HG03460 (cell line): ENCODE measurements around the gene ASIP.
A peak's percentile ranks its signal among the peaks of the same experiment; 100 is the strongest.

Experiments
- ATAC-seq: cut with Tn5 transposase; IDR thresholded peaks from one replicate; pipeline ENCODE4 v1.9.1; 2021; ENCODE audit not compliant: unreplicated experiment

Gene ASIP

DNA sequence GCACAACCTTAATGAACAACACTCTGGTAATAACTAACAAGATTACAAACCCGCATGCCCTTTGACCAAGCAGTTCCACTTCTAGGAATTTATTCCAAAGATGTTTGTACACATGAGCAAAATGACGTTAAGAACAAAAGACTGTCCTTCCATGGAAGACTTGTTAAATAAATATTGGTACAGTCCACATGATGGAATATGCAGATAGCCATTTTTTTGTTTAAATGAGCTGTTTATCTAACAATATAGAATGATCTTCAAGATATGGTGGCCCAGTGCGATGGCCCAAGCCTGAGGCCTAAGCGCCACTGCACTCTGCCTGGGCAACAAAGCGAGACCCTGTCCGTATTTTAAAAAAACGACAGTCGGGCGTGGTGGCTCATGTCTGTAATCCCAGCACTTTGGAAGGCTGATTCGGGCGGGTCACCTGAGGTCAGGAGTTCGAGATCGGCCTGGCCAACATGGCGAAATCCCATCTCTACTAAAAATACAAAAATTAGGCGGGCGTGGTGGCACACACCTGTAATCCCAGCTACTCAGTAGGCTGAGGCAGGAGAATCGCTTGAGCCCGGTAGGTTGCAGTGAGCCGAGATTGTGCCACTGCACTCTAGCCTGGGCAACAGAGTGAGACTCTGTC, 69.4 kb downstream of the ASIP start:
- ATAC-seq, result no peak

DNA sequence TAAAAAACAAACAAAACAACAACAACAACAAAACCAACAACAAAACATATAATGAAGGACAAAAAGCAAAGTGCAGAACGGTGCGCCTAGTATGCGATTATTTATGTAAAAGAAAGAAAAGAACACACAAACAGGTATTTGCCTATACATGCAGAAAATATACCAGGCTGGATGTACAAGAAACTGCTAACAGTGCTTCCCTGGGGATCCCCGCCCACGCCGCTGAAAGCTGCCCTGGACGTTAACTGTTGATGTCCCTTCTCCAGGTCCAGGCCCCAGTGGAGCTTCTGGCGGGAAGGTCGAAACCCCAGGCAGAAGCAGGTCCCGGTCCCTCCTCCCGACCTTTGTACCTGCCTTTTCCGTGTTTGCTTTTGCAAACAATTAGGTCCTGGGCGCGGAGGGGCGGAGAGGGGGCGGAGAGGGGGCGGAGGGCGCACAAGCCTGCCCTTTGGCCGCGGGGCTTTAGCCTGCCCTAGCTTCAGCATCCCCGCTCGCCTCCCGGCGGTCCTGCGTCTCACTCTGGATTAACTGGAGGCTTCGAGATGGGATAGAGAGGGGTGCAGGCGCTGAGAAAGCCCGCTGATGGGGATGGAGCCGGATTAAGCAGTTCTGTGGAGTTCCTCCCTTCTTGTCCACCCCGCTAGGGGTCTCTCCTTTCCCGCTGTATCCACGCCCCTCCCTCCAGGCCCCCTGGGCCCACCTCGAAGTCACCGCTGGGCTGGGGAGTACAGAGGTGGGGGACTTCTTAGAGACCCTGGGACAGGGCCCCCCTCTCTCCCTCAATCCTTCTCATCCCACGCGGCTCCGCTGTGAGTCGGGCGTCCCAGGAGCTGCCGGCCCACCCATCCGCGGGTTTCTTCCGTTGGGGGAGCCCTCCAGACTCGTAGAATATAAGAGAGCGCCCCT, 70.1 kb downstream of the ASIP start:
- ATAC-seq, result no peak

DNA sequence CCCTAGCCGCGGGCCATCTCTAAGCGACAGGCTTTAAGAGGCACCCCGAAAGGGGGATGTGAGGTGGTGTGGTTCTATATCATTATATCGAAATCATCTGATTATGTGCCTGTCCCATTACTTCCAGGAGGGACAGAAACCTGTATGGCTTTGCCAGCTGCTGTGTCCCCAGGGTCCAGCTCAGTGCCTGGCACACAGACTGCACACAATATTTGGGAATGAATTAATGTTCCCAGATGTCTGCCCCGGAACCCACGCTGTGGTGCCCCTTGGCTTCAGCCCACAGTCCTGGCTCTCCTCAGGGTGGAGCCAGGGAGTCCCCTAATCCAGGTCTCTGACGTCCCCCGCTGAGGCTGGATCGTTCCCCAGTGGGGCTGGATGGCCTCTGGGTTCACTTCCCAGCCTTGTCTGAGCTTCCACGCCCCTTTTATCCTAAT, 70.8 kb downstream of the ASIP start:
- no peak for ATAC-seq

DNA sequence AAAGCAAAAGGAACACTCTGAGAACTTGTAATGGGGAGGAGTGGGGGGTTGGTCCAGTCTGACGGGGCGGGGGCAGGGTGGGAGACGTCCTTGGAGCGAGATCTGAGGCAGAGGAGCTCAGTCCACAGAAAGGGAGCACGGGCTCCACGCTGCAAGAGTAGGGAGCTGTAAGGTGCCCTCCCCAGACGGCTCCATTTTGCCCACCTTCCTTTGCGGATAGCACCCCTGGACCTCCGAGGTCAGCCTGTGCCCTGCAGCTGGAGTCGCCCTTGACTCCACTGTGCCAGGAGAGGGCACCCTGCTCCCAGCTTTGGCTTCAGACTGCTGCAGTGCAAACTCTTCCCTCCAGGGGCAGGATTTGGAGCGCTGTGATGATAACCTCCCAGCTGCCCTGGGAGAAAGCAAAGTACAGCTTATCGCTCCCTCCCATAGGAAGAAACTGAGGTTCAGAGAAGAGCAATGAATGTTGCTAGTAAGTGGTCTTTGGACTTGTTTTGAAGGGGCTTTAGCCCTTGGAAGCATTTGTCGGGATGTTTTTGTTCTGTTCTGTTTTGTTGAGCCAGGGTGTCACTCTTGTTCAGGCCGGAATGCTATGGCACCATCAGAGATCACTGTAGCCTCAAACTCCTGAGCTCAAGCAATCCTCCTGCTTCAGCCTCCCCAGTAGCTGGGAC, 71.5 kb downstream of the ASIP start:
- ATAC-seq, result peak; percentile 88

DNA sequence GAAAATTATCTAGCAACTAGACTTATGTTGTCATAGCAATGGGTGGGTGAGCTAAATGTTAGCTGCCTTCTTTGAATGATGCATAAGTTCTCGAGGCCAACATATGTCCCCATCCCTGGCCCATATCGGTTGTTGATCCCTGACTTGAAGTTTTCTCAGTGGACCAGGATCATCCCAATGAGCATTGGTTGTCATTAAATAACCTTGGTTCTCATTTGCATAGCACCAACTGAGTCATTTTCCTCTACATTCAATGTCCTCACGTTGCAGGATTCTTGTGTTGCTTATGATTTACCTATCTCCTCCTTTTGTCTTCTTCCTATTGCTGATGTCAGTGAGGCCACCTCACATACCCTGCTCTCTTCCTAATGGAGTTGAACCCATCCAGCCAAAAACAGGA, 74.0 kb downstream of the ASIP start:
- ATAC-seq, result no peak

DNA sequence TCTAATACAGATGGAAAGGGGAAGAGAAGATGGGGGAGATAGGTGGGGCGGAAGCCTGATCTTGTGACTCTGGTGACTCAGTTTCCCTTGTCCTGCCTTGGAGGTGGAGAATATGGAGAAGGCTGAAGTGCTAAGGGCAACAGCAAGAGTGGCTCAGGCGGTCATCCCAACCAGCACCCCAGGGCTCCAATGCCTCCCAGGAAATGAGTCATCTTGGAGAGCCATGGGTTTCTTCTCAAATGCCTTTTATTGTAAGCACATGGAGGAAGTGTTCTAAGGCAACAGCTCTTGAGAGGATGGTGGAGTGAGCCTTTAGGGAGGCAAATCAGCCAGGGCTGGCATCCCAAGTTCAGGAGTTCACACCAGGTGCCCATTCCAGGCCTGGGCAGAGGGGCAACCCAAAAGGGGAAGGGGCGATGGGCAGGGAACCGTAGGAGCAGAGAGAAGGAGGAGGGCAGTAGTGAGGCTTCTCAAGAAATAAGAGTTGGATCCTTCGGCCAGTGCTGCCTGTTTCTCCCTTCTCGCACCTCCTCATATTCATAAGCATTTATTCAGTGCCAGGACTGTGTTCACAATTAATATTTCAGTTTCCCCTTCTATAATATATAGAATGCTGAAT, 75.1 kb downstream of the ASIP start:
- ATAC-seq, result no peak
